HepG2 (cell line): ENCODE measurements around the gene PEX3. TPM values are rescaled to one million over a fixed set of nuclear protein-coding genes. Genes with fewer than 3 reads are reported as not detected.
A peak's percentile ranks its signal among the peaks of the same experiment; 100 is the strongest.

Source experiments
- HNF4G ChIP-seq, 2 experiments: sonication (generic) in 1 of 2; formaldehyde crosslinking in 1 of 2; IDR thresholded peaks; 2 replicates each; pipeline versions ENCODE4 v1.4.0 to v1.6.1; 2011 to 2020; ENCODE audit warnings: borderline replicate concordance in 2 of 2, low read depth in 2 of 2, mild to moderate bottlenecking in 2 of 2, low read length in 1 of 2, missing genetic modification reagents in 1 of 2, moderate library complexity in 1 of 2
- JUNB ChIP-seq: sonication (generic); formaldehyde crosslinking; IDR thresholded peaks from 2 replicates; pipeline ENCODE4 v1.8.0; 2022; ENCODE audit warnings: missing genetic modification reagents, mild to moderate bottlenecking, borderline replicate concordance
- MAZ ChIP-seq, 2 experiments: sonication (generic) in 1 of 2; formaldehyde crosslinking in 1 of 2; IDR thresholded peaks; 2 replicates each; pipeline versions ENCODE4 v1.5.0 to v1.6.1; 2012 to 2020; ENCODE audit warnings: low read depth in 2 of 2, mild to moderate bottlenecking in 2 of 2, borderline replicate concordance in 1 of 2, improper control_type of control experiment in 1 of 2, low read length in 1 of 2, missing genetic modification reagents in 1 of 2, moderate library complexity in 1 of 2
- PRPF4 ChIP-seq: fragments of 200-400 bp; formaldehyde crosslinking; IDR thresholded peaks from 2 replicates; pipeline ENCODE4 v1.6.1; 2016; ENCODE audit warnings: low read length, low read depth; ENCODE audit not compliant: poor library complexity, severe bottlenecking
- RXRB ChIP-seq: IDR thresholded peaks from 2 replicates; pipeline ENCODE4 v1.6.1; 2016; ENCODE audit warnings: borderline replicate concordance, missing genetic modification reagents, missing compliant biosample characterization
- TERF1 ChIP-seq: sonication (generic); formaldehyde crosslinking; IDR thresholded peaks from 2 replicates; pipeline ENCODE4 v1.8.0; 2022; ENCODE audit warnings: mild to moderate bottlenecking, missing genetic modification reagents, moderate library complexity
- THAP11 ChIP-seq: IDR thresholded peaks from 2 replicates; pipeline ENCODE4 v1.6.1; 2016; ENCODE audit warnings: missing biosample characterization, missing genetic modification reagents
- ZNF331 ChIP-seq: sonication (generic); formaldehyde crosslinking; IDR thresholded peaks from 2 replicates; pipeline ENCODE4 v1.4.0; 2020; ENCODE audit warnings: missing genetic modification reagents
- ZNF382 ChIP-seq: sonication (generic); formaldehyde crosslinking; IDR thresholded peaks from 2 replicates; pipeline ENCODE4 v1.5.0; 2020; ENCODE audit warnings: missing genetic modification reagents, mild to moderate bottlenecking, borderline replicate concordance
- ZNF446 ChIP-seq: sonication (generic); formaldehyde crosslinking; IDR thresholded peaks from 2 replicates; pipeline ENCODE4 v1.5.0; 2020; ENCODE audit warnings: mild to moderate bottlenecking, missing genetic modification reagents
- ZSCAN9 ChIP-seq: IDR thresholded peaks from 2 replicates; pipeline ENCODE4 v1.6.1; 2016; ENCODE audit warnings: borderline replicate concordance
- polyA plus RNA-seq, 8 experiments: library from polyadenylated mRNA; depleted of rRNA in 3 of 8; stranded (reverse) in 7 of 8; unstranded in 1 of 8; fragments of >200 nt; fragmentation: Illumina TruSeq in 4 of 8; extraction: Trizol in 4 of 8; gene quantifications; 2 replicates each; pipeline versions ENCODE4 v1.2.1 to v1.2.3, GENCODE V29; 2011 to 2016; ENCODE audit warnings: low read depth in 4 of 8, missing spikeins in 1 of 8, mixed read lengths in 1 of 8; ENCODE audit not compliant: insufficient read depth in 1 of 8
- total RNA-seq, 5 experiments: library from RNA; depleted of rRNA; stranded (reverse); fragments of >200 nt; fragmentation: Illumina TruSeq; extraction: Trizol; gene quantifications; 2 replicates each; pipeline ENCODE4 v1.2.3, GENCODE V29; 2016; ENCODE audit warnings: low read depth in 1 of 5
- TF ChIP-seq, protein P1 (sequence below): sonication (generic); formaldehyde crosslinking; IDR thresholded peaks from 2 replicates; pipeline ENCODE4 v1.4.0; 2020; ENCODE audit warnings: missing genetic modification reagents, borderline replicate concordance
- TF ChIP-seq, protein P2 (sequence below): sonication (generic); formaldehyde crosslinking; conservative IDR thresholded peaks from 2 replicates; pipeline ENCODE4 v1.4.0; 2020; ENCODE audit warnings: mild to moderate bottlenecking, missing genetic modification reagents, moderate library complexity
- TF ChIP-seq, protein P3 (sequence below): sonication (generic); formaldehyde crosslinking; IDR thresholded peaks from 2 replicates; pipeline ENCODE4 v1.4.0; 2020; ENCODE audit warnings: mild to moderate bottlenecking, missing genetic modification reagents, borderline replicate concordance

The PEX3 gene
- total and polyA plus RNA-seq, 2 of the 13 experiments (the other 11 are each of a cell fraction or from before 2014, with no cell fraction given) = 30.9 to 40.8 TPM

DNA sequence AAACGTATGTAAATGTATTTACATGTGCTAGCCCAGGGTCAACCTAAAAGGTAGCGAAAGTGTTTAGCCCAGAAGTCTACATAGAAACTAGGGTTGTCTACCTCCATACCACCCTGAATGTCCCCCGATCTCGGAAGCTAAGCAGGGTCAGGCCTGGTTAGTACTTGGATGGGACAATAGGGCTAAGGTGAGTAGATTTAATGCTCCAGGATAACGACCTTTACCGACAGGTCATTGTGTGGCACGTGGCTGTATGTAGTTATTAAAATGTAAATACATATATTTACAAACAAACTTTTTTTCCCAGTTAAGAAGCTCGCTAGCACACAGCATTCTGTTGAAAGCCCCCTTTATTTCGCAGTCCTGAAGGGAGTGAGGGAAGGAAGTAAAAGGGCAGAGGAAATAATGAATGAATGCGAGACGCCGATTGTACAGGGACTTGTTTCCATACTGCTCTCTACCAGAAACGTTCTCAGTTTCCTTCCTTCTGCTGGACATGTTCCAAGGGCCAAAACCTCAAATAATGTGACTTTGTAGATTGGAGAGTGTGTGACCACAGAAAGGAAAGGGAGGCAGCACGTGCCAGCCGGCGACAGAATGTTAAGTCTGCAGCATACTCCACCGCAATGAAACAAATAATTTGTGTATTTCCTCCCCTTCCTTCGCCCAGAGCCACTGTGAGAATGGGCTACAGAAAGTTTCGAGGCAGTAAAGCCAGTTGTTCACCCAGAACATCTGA, 722 bp upstream of the PEX3 start (continued):
- TF ChIP-seq MAZ (IDR thresholded peaks at IDR 0.05; ENCODE audit: borderline replicate concordance, low read depth, low read length) = no peak
- TF ChIP-seq MAZ (CRISPR knock-in tag; IDR thresholded peaks at IDR 0.05; ENCODE audit: low read depth) = no peak
- 0 out of 2 replicates have a peak, but pooled peaks have one; percentile 14 for TF ChIP-seq TERF1 (CRISPR knock-in tag)
- peak; percentile 62; the same call in 1 of the 2 replicates for TF ChIP-seq ZNF331 (CRISPR knock-in tag)
- TF ChIP-seq ZSCAN9 (CRISPR knock-in tag) = no peak
- TF ChIP-seq HNF4G (IDR thresholded peaks at IDR 0.05; ENCODE audit: borderline replicate concordance, low read depth, low read length) = no peak
- TF ChIP-seq HNF4G (CRISPR knock-in tag; IDR thresholded peaks at IDR 0.05; ENCODE audit: borderline replicate concordance, low read depth) = no peak
- TF ChIP-seq ZNF446 (CRISPR knock-in tag) = no peak
- TF ChIP-seq, protein P1, sequence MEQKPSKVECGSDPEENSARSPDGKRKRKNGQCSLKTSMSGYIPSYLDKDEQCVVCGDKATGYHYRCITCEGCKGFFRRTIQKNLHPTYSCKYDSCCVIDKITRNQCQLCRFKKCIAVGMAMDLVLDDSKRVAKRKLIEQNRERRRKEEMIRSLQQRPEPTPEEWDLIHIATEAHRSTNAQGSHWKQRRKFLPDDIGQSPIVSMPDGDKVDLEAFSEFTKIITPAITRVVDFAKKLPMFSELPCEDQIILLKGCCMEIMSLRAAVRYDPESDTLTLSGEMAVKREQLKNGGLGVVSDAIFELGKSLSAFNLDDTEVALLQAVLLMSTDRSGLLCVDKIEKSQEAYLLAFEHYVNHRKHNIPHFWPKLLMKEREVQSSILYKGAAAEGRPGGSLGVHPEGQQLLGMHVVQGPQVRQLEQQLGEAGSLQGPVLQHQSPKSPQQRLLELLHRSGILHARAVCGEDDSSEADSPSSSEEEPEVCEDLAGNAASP (CRISPR knock-in tag) = peak; percentile 18; the same call in 1 of the 2 replicates
- TF ChIP-seq JUNB = no peak
- TF ChIP-seq, protein P2, sequence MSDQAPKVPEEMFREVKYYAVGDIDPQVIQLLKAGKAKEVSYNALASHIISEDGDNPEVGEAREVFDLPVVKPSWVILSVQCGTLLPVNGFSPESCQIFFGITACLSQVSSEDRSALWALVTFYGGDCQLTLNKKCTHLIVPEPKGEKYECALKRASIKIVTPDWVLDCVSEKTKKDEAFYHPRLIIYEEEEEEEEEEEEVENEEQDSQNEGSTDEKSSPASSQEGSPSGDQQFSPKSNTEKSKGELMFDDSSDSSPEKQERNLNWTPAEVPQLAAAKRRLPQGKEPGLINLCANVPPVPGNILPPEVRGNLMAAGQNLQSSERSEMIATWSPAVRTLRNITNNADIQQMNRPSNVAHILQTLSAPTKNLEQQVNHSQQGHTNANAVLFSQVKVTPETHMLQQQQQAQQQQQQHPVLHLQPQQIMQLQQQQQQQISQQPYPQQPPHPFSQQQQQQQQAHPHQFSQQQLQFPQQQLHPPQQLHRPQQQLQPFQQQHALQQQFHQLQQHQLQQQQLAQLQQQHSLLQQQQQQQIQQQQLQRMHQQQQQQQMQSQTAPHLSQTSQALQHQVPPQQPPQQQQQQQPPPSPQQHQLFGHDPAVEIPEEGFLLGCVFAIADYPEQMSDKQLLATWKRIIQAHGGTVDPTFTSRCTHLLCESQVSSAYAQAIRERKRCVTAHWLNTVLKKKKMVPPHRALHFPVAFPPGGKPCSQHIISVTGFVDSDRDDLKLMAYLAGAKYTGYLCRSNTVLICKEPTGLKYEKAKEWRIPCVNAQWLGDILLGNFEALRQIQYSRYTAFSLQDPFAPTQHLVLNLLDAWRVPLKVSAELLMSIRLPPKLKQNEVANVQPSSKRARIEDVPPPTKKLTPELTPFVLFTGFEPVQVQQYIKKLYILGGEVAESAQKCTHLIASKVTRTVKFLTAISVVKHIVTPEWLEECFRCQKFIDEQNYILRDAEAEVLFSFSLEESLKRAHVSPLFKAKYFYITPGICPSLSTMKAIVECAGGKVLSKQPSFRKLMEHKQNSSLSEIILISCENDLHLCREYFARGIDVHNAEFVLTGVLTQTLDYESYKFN (CRISPR knock-in tag) = no peak
- TF ChIP-seq, protein P3, sequence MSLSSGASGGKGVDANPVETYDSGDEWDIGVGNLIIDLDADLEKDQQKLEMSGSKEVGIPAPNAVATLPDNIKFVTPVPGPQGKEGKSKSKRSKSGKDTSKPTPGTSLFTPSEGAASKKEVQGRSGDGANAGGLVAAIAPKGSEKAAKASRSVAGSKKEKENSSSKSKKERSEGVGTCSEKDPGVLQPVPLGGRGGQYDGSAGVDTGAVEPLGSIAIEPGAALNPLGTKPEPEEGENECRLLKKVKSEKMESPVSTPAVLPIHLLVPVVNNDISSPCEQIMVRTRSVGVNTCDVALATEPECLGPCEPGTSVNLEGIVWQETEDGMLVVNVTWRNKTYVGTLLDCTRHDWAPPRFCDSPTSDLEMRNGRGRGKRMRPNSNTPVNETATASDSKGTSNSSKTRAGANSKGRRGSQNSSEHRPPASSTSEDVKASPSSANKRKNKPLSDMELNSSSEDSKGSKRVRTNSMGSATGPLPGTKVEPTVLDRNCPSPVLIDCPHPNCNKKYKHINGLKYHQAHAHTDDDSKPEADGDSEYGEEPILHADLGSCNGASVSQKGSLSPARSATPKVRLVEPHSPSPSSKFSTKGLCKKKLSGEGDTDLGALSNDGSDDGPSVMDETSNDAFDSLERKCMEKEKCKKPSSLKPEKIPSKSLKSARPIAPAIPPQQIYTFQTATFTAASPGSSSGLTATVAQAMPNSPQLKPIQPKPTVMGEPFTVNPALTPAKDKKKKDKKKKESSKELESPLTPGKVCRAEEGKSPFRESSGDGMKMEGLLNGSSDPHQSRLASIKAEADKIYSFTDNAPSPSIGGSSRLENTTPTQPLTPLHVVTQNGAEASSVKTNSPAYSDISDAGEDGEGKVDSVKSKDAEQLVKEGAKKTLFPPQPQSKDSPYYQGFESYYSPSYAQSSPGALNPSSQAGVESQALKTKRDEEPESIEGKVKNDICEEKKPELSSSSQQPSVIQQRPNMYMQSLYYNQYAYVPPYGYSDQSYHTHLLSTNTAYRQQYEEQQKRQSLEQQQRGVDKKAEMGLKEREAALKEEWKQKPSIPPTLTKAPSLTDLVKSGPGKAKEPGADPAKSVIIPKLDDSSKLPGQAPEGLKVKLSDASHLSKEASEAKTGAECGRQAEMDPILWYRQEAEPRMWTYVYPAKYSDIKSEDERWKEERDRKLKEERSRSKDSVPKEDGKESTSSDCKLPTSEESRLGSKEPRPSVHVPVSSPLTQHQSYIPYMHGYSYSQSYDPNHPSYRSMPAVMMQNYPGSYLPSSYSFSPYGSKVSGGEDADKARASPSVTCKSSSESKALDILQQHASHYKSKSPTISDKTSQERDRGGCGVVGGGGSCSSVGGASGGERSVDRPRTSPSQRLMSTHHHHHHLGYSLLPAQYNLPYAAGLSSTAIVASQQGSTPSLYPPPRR (CRISPR knock-in tag) = no peak; the same call in 1 of the 2 replicates
- TF ChIP-seq THAP11 (CRISPR knock-in tag) = 0 out of 2 replicates have a peak, but pooled peaks have one; percentile 34
- TF ChIP-seq PRPF4 = peak; percentile 87
- TF ChIP-seq ZNF382 (CRISPR knock-in tag) = no peak
- TF ChIP-seq RXRB (CRISPR knock-in tag) = peak; percentile 55
